K562 (cell line): ENCODE data around the gene ITPR3. TPM values are rescaled to one million over a fixed set of nuclear protein-coding genes. Genes with fewer than 3 reads are reported as not detected.

Experiments used
- CEBPZ ChIP-seq: fragments of 150-350 bp; IDR thresholded peaks from 2 replicates; pipeline ENCODE4 v1.6.1; 2014; ENCODE audit warnings: low read depth, mild to moderate bottlenecking, low read length, borderline replicate concordance
- CREB3 ChIP-seq: fragments of 450-650 bp; conservative IDR thresholded peaks from 2 replicates; pipeline ENCODE4 v1.6.1; 2016; ENCODE audit warnings: missing genetic modification characterization, low read depth, mild to moderate bottlenecking, missing compliant biosample characterization, moderate library complexity
- CTCF ChIP-seq, 3 experiments: IDR thresholded peaks in 2 of 3; conservative IDR thresholded peaks in 1 of 3; 2 replicates each; pipeline ENCODE4 v1.5.1; 2011 to 2012; ENCODE audit warnings: low read length in 3 of 3, mild to moderate bottlenecking in 3 of 3, control low read depth in 2 of 3, improper control_type of control experiment in 1 of 3, inconsistent platforms in 1 of 3, low read depth in 1 of 3, mixed read lengths in 1 of 3, moderate library complexity in 1 of 3; ENCODE audit not compliant: insufficient read depth in 2 of 3
- EGR1 ChIP-seq: fragments of 450-650 bp; conservative IDR thresholded peaks from 2 replicates; pipeline ENCODE4 v1.6.1; 2017; ENCODE audit warnings: mild to moderate bottlenecking
- ETV5 ChIP-seq: sonication (generic); formaldehyde crosslinking; IDR thresholded peaks from 2 replicates; pipeline ENCODE4 v1.4.0; 2020; ENCODE audit warnings: low read depth, mild to moderate bottlenecking, missing genetic modification reagents
- GTF2F1 ChIP-seq: IDR thresholded peaks from 2 replicates; pipeline ENCODE4 v1.6.1; 2011; ENCODE audit warnings: low read depth, low read length, improper control_type of control experiment
- HNRNPLL ChIP-seq: fragments of 200-400 bp; formaldehyde crosslinking; IDR thresholded peaks from 2 replicates; pipeline ENCODE4 v1.6.1; 2017; ENCODE audit warnings: low read length, low read depth, mild to moderate bottlenecking; ENCODE audit not compliant: poor library complexity, severe bottlenecking
- IFI16 ChIP-seq: fragments of 250-450 bp; sonication (Bioruptor Pico); IDR thresholded peaks from 2 replicates; pipeline ENCODE4 v2.1.2; 2022; ENCODE audit warnings: mild to moderate bottlenecking, inconsistent platforms
- JUND ChIP-seq, 2 experiments: IDR thresholded peaks; 2 replicates in 1 of 2; 3 replicates in 1 of 2; pipeline ENCODE4 v1.6.1; 2011; ENCODE audit warnings: borderline replicate concordance in 2 of 2, low read depth in 2 of 2, low read length in 2 of 2, improper control_type of control experiment in 1 of 2, missing biosample characterization in 1 of 2, missing genetic modification characterization in 1 of 2, missing genetic modification reagents in 1 of 2
- L3MBTL2 ChIP-seq: fragments of 450-650 bp; IDR thresholded peaks from 2 replicates; pipeline ENCODE4 v1.6.1; 2016; ENCODE audit warnings: mild to moderate bottlenecking, moderate library complexity
- MNT ChIP-seq, 2 experiments: fragments of 450-650 bp; conservative IDR thresholded peaks; 2 replicates each; pipeline ENCODE4 v1.6.1; 2017; ENCODE audit warnings: mild to moderate bottlenecking in 2 of 2, moderate library complexity in 2 of 2
- POLR2AphosphoS5 ChIP-seq: IDR thresholded peaks from 2 replicates; pipeline ENCODE4 v1.6.1; 2011; ENCODE audit warnings: mild to moderate bottlenecking, low read depth, low read length, moderate library complexity; ENCODE audit not compliant: control insufficient read depth, insufficient read depth
- SAFB ChIP-seq: fragments of 200-400 bp; formaldehyde crosslinking; IDR thresholded peaks from 2 replicates; pipeline ENCODE4 v1.6.1; 2017; ENCODE audit warnings: low read depth, low read length, borderline replicate concordance
- SMARCB1 ChIP-seq: IDR thresholded peaks from 2 replicates; pipeline ENCODE4 v1.6.1; 2011; ENCODE audit warnings: improper control_type of control experiment, low read depth; ENCODE audit not compliant: insufficient read length
- STAG1 ChIP-seq: sonication (generic); formaldehyde crosslinking; IDR thresholded peaks from 2 replicates; pipeline ENCODE4 v1.5.0; 2020; ENCODE audit warnings: missing genetic modification reagents, borderline replicate concordance
- TAF1 ChIP-seq: IDR thresholded peaks from 2 replicates; pipeline ENCODE4 v1.6.1; 2011; ENCODE audit warnings: mild to moderate bottlenecking, low read length, moderate library complexity; ENCODE audit not compliant: insufficient read depth, control insufficient read depth, severe bottlenecking; ENCODE audit errors: extremely low read depth
- WHSC1 ChIP-seq: IDR thresholded peaks from one replicate; pipeline ENCODE4 v1.6.1; 2012; ENCODE audit warnings: low read length, control low read depth, inconsistent platforms
- ZNF41 ChIP-seq: fragments of 250-450 bp; sonication (Bioruptor Pico); conservative IDR thresholded peaks from 2 replicates; pipeline ENCODE4 v1.4.0; 2020; ENCODE audit warnings: mild to moderate bottlenecking
- polyA plus RNA-seq, 8 experiments: library from polyadenylated mRNA; depleted of rRNA in 4 of 8; stranded (reverse) in 5 of 8; unstranded in 3 of 8; fragments of >200 nt; fragmentation: Nextera tagmentation in 2 of 8; fragmentation: Illumina TruSeq in 1 of 8; extraction: Ambion mirVana in 2 of 8; extraction: Trizol in 1 of 8; gene quantifications; 2 replicates each; pipeline versions ENCODE4 v1.2.1 to v1.2.3, GENCODE V29; 2011 to 2014; ENCODE audit warnings: inconsistent platforms in 1 of 8, missing spikeins in 1 of 8
- total RNA-seq, 7 experiments: library from RNA; depleted of rRNA in 6 of 7; stranded (reverse); fragments of >200 nt in 6 of 7; fragmentation: Illumina TruSeq in 2 of 7; extraction: Trizol in 2 of 7; gene quantifications; 2 replicates each; pipeline versions ENCODE4 v1.2.1 to v1.2.3, GENCODE V29; 2011 to 2021; ENCODE audit warnings: low replicate concordance in 1 of 7

The ITPR3 gene
- total and polyA plus RNA-seq, 9 of the 15 experiments (the other 6 are each of a cell fraction or from before 2014, with no cell fraction given) = 0.39 to 35.7 (median 13.2) TPM

- no peak for TF ChIP-seq CREB3
- TF ChIP-seq CEBPZ = no peak
- TF ChIP-seq JUND (IDR thresholded peaks at IDR 0.05; ENCODE audit: borderline replicate concordance, low read depth, low read length) = peak; percentile 37; the same call in 1 of the 2 replicates
- TF ChIP-seq JUND (tag; IDR thresholded peaks at IDR 0.05; ENCODE audit: borderline replicate concordance, low read depth, low read length) = no peak
- TF ChIP-seq GTF2F1 = no peak
- TF ChIP-seq ETV5 (CRISPR knock-in tag) = 0 out of 2 replicates have a peak, but pooled peaks have one; percentile 62
- TF ChIP-seq HNRNPLL = no peak
- TF ChIP-seq CTCF (IDR thresholded peaks at IDR 0.05 in 2 of 3, conservative IDR thresholded peaks at IDR 0.05 in 1 of 3; ENCODE audit: insufficient read depth in 2 of 3, low read depth in 1 of 3, low read length in 3 of 3) = peak; percentile 94 to 98 (median 94)
- no peak for TF ChIP-seq TAF1
- no peak for TF ChIP-seq WHSC1
- peak; percentile 79 for TF ChIP-seq EGR1
- peak in 1 of 2 experiments; percentile 56; a peak in 1 of 4 replicates for TF ChIP-seq MNT (conservative IDR thresholded peaks at IDR 0.05)
- TF ChIP-seq POLR2AphosphoS5 = no peak
- peak; percentile 78 for TF ChIP-seq STAG1 (CRISPR knock-in tag)
- TF ChIP-seq L3MBTL2 = peak; percentile 86
- TF ChIP-seq ZNF41 (CRISPR knock-in tag) = no peak
- TF ChIP-seq SMARCB1 = no peak
- no peak for TF ChIP-seq IFI16 (CRISPR knock-in tag)
- TF ChIP-seq SAFB = peak; percentile 48; the same call in 1 of the 2 replicates
These were observed 35.6 kb upstream of the ITPR3 start (continued) for GRCh38 chr6:33585403-33586107.
